MM.1S (cell line): ENCODE data around the gene FGR.

Experiments
- DNase-seq: peaks from one replicate; pipeline ENCODE4 v3.0.0-alpha.2; 2015
- H2AFZ ChIP-seq: fragments of 300-600 bp; sonication (generic); 2 replicates; pipeline ENCODE4 v1.6.0; 2016; ENCODE audit warnings: antibody characterized with exemption, low read length
- H3F3A ChIP-seq: fragments of 300-600 bp; sonication (generic); 2 replicates; pipeline ENCODE4 v1.6.1; 2016; ENCODE audit warnings: mild to moderate bottlenecking, antibody characterized with exemption, low read length, moderate library complexity, mixed read lengths; ENCODE audit not compliant: insufficient read depth
- H3K27ac ChIP-seq: fragments of 300-600 bp; sonication (generic); 2 replicates; pipeline ENCODE4 v1.5.1; 2016; ENCODE audit warnings: mild to moderate bottlenecking, low read length
- H3K27me3 ChIP-seq: fragments of 300-600 bp; sonication (generic); replicated peaks from 2 replicates; pipeline ENCODE4 v1.6.0; 2016; ENCODE audit warnings: low read length; ENCODE audit not compliant: insufficient read depth
- H3K36me3 ChIP-seq: fragments of 300-600 bp; sonication (generic); replicated peaks from 2 replicates; pipeline ENCODE4 v1.6.1; 2016; ENCODE audit warnings: mild to moderate bottlenecking, low read length, mixed read lengths; ENCODE audit not compliant: insufficient read depth
- H3K4me1 ChIP-seq: fragments of 300-600 bp; sonication (generic); 2 replicates; pipeline ENCODE4 v1.6.1; 2016; ENCODE audit warnings: low read length, mixed read lengths
- H3K4me2 ChIP-seq: fragments of 300-600 bp; sonication (generic); 2 replicates; pipeline ENCODE4 v1.6.0; 2016; ENCODE audit warnings: low read depth, low read length
- H3K4me3 ChIP-seq: fragments of 300-600 bp; sonication (generic); 2 replicates; pipeline ENCODE4 v1.5.1; 2016; ENCODE audit warnings: low read length, mixed read lengths
- H3K79me2 ChIP-seq: fragments of 300-600 bp; sonication (generic); 2 replicates; pipeline ENCODE4 v1.6.1; 2016; ENCODE audit warnings: mixed run types, low read length, mixed read lengths
- H3K9ac ChIP-seq: fragments of 300-600 bp; sonication (generic); 2 replicates; pipeline ENCODE4 v1.6.1; 2016; ENCODE audit warnings: low read length, mixed read lengths
- H3K9me2 ChIP-seq: fragments of 300-600 bp; sonication (generic); replicated peaks from 2 replicates; pipeline ENCODE4 v1.6.1; 2016; ENCODE audit warnings: mild to moderate bottlenecking, low read length, mixed read lengths; ENCODE audit not compliant: insufficient read depth
- H3K9me3 ChIP-seq: fragments of 300-600 bp; sonication (generic); replicated peaks from 2 replicates; pipeline ENCODE4 v1.6.1; 2016; ENCODE audit warnings: mild to moderate bottlenecking, low read length, mixed read lengths; ENCODE audit not compliant: insufficient read depth
- H4K20me1 ChIP-seq: fragments of 300-600 bp; sonication (generic); 2 replicates; pipeline ENCODE4 v1.6.1; 2016; ENCODE audit warnings: mild to moderate bottlenecking, low read length, moderate library complexity, mixed read lengths; ENCODE audit not compliant: insufficient read depth
- CTCF ChIP-seq: fragments of 300-600 bp; sonication (generic); IDR thresholded peaks from 2 replicates; pipeline ENCODE4 v1.5.1; 2016; ENCODE audit warnings: antibody characterized with exemption, low read length, mixed read lengths
- EZH2 ChIP-seq: fragments of 300-600 bp; sonication (generic); optimal IDR thresholded peaks from 2 replicates; pipeline ENCODE3; 2017; ENCODE audit warnings: low read depth, mild to moderate bottlenecking, antibody characterized with exemption, low read length, mixed read lengths
- EZH2phosphoT487 ChIP-seq: fragments of 300-600 bp; sonication (generic); IDR thresholded peaks from 2 replicates; pipeline ENCODE4 v1.6.1; 2018; ENCODE audit warnings: antibody characterized with exemption, low read length

FGR gene

GRCh38 chr1:27614625-27615344, 20.2 kb downstream of the FGR start:
- no peak overlapping the region for H3K4me3 ChIP-seq

GRCh38 chr1:27614043-27614624, 20.9 kb downstream of the FGR start:
- no peak for DNase-seq
- Histone ChIP-seq H2AFZ (no peak overlapping the region), H3K36me3 (no peaks in the 10 kb centered on the region), H4K20me1 (no peaks in the 10 kb centered on the region), H3K27ac (no peak overlapping the region), H3K27me3 (0 out of 2 replicates have a peak, but pooled peaks cover 7% of the 10 kb centered on the region), H3K4me1 (no peaks in the 10 kb centered on the region), H3K79me2 (no peaks in the 10 kb centered on the region), H3K9ac (no peak overlapping the region), H3K4me3 (no peak overlapping the region), H3F3A (no peaks in the 10 kb centered on the region), H3K9me2 (no peaks in the 10 kb centered on the region), H3K4me2 (no peak overlapping the region), H3K9me3 (no peaks in the 10 kb centered on the region)
- TF ChIP-seq EZH2, result no peak
- no peak for TF ChIP-seq EZH2phosphoT487
- TF ChIP-seq CTCF, result no peak

More at GRCh38 chr1:27614625-27615344, 20.2 kb downstream of the FGR start:
- Histone ChIP-seq H3F3A (no peaks in the 10 kb centered on the region), H4K20me1 (no peaks in the 10 kb centered on the region), H3K4me2 (no peak overlapping the region), H3K9me3 (no peaks in the 10 kb centered on the region), H3K4me1 (no peaks in the 10 kb centered on the region), H3K27me3 (0 out of 2 replicates have a peak, but pooled peaks cover 2% of the 10 kb centered on the region), H3K9ac (no peak overlapping the region), H2AFZ (no peak overlapping the region), H3K9me2 (no peaks in the 10 kb centered on the region), H3K79me2 (no peaks in the 10 kb centered on the region), H3K27ac (no peak overlapping the region), H3K36me3 (no peaks in the 10 kb centered on the region)
- DNase-seq, result no peak
- TF ChIP-seq EZH2phosphoT487, result no peak
- TF ChIP-seq CTCF, result no peak
- TF ChIP-seq EZH2, result no peak

GRCh38 chr1:27612718-27613117, 22.3 kb downstream of the FGR start:
- no peaks in the 10 kb centered on the region for H4K20me1 ChIP-seq
- no peaks in the 10 kb centered on the region for H3K4me1 ChIP-seq
- DNase-seq, result no peak
- H3K9me3 ChIP-seq, result no peaks in the 10 kb centered on the region
- no peak overlapping the region for H3K27ac ChIP-seq
- H3K4me3 ChIP-seq, result no peak overlapping the region
- no peak overlapping the region for H3K4me2 ChIP-seq
- TF ChIP-seq EZH2, result no peak
- TF ChIP-seq EZH2phosphoT487, result no peak
- no peak for TF ChIP-seq CTCF
- no peaks in the 10 kb centered on the region for H3K79me2 ChIP-seq
- H3K9ac ChIP-seq, result no peak overlapping the region
- H3K9me2 ChIP-seq, result no peaks in the 10 kb centered on the region
- H3K27me3 ChIP-seq, result 0 out of 2 replicates have a peak, but pooled peaks cover 7% of the 10 kb centered on the region
- H3F3A ChIP-seq, result no peaks in the 10 kb centered on the region
- no peak overlapping the region for H2AFZ ChIP-seq
- no peaks in the 10 kb centered on the region for H3K36me3 ChIP-seq
